Upper lobe of left lung (tissue), 6 donors: ENCODE data around the gene PLEKHA8. TPM values are rescaled to one million over a fixed set of nuclear protein-coding genes. Genes with fewer than 3 reads are reported as not detected.

Experiments
- ATAC-seq, 2 donors: fragments of 200-7000 bp; cut with Tn5 transposase; one replicate each; pipeline ENCODE4 v1.9.1; 2022; ENCODE audit warnings: mild to moderate bottlenecking in 2 of 2, moderate library complexity in 2 of 2; ENCODE audit not compliant: low FRiP score in 2 of 2
- DNase-seq, 2 donors: peaks; one replicate each; pipeline ENCODE4 v3.0.0-alpha.2; 2019 to 2020
- H3K27ac ChIP-seq, 4 donors: fragments of 200-600 bp; sonication (generic); one replicate each; pipeline ENCODE4 v1.5.1; 2016 to 2019
- H3K27me3 ChIP-seq, 4 donors: fragments of 200-600 bp; sonication (generic); one replicate each; pipeline ENCODE4 v1.5.1; 2017 to 2019
- H3K36me3 ChIP-seq, 4 donors: fragments of 200-600 bp; sonication (generic); one replicate each; pipeline ENCODE4 v1.5.1; 2016 to 2019
- H3K4me1 ChIP-seq, 4 donors: fragments of 200-600 bp; sonication (generic); one replicate each; pipeline ENCODE4 v1.5.1; 2018 to 2019
- H3K4me3 ChIP-seq, 4 donors: fragments of 200-600 bp; sonication (generic); one replicate each; pipeline ENCODE4 v1.5.1; 2017 to 2019; ENCODE audit warnings: mild to moderate bottlenecking in 2 of 4, moderate library complexity in 1 of 4
- H3K9me3 ChIP-seq, 4 donors: fragments of 200-600 bp; sonication (generic); one replicate each; pipeline ENCODE4 v1.5.1; 2018 to 2019
- EP300 ChIP-seq, 4 donors: sonication (generic); formaldehyde crosslinking; IDR thresholded peaks; one replicate each; pipeline ENCODE4 v1.5.1; 2017; ENCODE audit warnings: antibody characterized with exemption in 4 of 4, control low read depth in 2 of 4
- POLR2A ChIP-seq, 4 donors: fragments of 450-650 bp; IDR thresholded peaks; one replicate each; pipeline ENCODE4 v1.5.1; 2016 to 2017; ENCODE audit warnings: antibody characterized with exemption in 4 of 4, mild to moderate bottlenecking in 2 of 4
- POLR2AphosphoS5 ChIP-seq, 2 donors: sonication (generic); formaldehyde crosslinking; IDR thresholded peaks; one replicate each; pipeline ENCODE4 v1.5.1; 2017; ENCODE audit warnings: antibody characterized with exemption in 2 of 2
- WGBS, 2 donors: methylation state at CpG; one replicate each; pipeline ENCODE4 v1.1.5; 2017 to 2018; 5-methylcytosine and 5-hydroxymethylcytosine counted together
- total RNA-seq, 6 donors: library from RNA; depleted of rRNA in 4 of 6; stranded (reverse); fragments of >200 nt in 4 of 6; gene quantifications; one replicate each; pipeline versions ENCODE4 v1.1.0 to v1.2.1, GENCODE V29; 2016 to 2021
- TF ChIP-seq, protein P1 (sequence below), 6 experiments: fragments of 450-650 bp in 4 of 6; fragments of 200-600 bp in 2 of 6; sonication (generic) in 2 of 6; IDR thresholded peaks; one replicate each; pipeline ENCODE4 v1.5.1; 2016 to 2019; ENCODE audit warnings: antibody characterized with exemption in 6 of 6
- donor health status: DM: no; HTN: no; CAD: no; lungs with moderate emphysema.
- donor health status: DM: no; HTN: yes; CAD: no; lungs with severe emphysema.

PLEKHA8 gene
- total RNA-seq, 6 donors from 2014 or later = 5.8 to 22.0 (median 10.8) TPM

DNA sequence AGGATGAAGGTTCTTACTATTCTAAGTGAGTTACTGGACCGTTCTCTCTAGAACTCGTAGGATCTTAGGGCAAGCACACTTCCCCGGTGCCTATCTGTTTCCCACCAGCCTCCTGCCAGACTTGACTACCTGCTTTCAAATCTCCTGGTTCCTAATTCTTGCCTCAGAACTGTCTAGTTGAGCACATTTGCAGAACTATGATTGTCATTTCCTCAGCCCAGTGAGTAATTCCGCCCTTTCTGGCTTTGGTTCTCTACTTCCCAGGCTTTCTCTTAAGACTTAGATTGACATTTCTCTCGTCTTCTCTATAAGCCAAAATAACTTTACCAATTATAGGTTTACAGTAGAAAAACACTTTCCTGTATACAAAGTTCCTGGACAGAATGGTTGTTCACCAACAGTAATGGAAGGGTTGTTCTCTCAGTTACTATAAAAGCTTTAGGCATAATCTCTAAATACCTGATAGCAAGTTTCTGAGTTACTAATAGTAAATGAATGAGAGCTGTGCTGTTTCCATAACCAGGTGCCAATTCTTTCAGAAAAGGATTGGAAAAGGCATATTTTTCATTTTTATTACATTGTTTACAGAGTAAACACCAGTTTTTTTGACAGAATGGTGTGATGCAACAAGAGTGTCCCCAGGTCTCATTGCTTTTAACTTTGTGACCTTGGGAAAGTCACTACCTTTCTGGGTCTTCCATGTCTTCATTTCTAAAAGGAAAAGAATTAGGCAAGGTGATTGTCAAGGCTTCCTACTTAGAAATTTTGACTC is 41.1 kb downstream of the PLEKHA8 start:
- Histone ChIP-seq H3K36me3 (peaks cover 0 to 5% (median 1%) of the 10 kb centered on the region in 4 donors), H3K4me3 (no peak overlapping the region), H3K27me3 (no peaks in the 10 kb centered on the region), H3K4me1 (peaks cover 0 to 6% (median 0%) of the 10 kb centered on the region in 4 donors), H3K9me3 (no peaks in the 10 kb centered on the region), H3K27ac (no peak overlapping the region)
- ATAC-seq = no peak
- WGBS, 2 donors = 87 to 92% methylated on average over 5 of the region's 5 CpGs
- no peak for TF ChIP-seq POLR2AphosphoS5 (IDR thresholded peaks at IDR 0.05)
- no peak for TF ChIP-seq EP300 (IDR thresholded peaks at IDR 0.05)
- TF ChIP-seq, protein P1, sequence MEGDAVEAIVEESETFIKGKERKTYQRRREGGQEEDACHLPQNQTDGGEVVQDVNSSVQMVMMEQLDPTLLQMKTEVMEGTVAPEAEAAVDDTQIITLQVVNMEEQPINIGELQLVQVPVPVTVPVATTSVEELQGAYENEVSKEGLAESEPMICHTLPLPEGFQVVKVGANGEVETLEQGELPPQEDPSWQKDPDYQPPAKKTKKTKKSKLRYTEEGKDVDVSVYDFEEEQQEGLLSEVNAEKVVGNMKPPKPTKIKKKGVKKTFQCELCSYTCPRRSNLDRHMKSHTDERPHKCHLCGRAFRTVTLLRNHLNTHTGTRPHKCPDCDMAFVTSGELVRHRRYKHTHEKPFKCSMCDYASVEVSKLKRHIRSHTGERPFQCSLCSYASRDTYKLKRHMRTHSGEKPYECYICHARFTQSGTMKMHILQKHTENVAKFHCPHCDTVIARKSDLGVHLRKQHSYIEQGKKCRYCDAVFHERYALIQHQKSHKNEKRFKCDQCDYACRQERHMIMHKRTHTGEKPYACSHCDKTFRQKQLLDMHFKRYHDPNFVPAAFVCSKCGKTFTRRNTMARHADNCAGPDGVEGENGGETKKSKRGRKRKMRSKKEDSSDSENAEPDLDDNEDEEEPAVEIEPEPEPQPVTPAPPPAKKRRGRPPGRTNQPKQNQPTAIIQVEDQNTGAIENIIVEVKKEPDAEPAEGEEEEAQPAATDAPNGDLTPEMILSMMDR (IDR thresholded peaks at IDR 0.05) = no peak
- TF ChIP-seq POLR2A (IDR thresholded peaks at IDR 0.05) = no peak
- no peak for DNase-seq

DNA sequence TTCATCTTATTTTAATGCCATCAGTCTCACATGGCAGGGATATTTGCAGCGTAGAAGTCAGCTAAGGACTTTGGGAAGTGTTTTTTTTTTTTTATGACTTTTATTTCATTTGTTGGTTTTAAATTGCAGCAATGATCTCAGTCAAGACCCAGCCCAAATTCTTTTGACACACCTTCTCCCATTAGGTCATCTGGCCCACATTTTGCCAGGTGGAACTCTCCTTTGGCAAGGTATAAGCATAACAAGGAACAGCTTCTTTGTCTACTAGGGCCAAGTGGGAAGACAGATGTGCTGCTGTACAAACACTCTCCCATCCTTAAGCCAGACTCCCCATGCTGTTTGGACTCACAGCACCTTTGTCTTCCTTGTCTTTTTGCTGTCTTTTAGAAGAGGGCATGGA is 41.8 kb downstream of the PLEKHA8 start:
- 0% methylated on average over 1 of the region's 1 CpG for WGBS, 2 donors
- peaks cover 0 to 6% (median 0%) of the 10 kb centered on the region in 4 donors for H3K4me1 ChIP-seq
- no peaks in the 10 kb centered on the region for H3K9me3 ChIP-seq
- no peaks in the 10 kb centered on the region for H3K27me3 ChIP-seq
- peaks cover 0 to 5% (median 1%) of the 10 kb centered on the region in 4 donors for H3K36me3 ChIP-seq
- no peak for TF ChIP-seq POLR2AphosphoS5 (IDR thresholded peaks at IDR 0.05)
- no peak for DNase-seq
- H3K4me3 ChIP-seq = no peak overlapping the region
- no peak for ATAC-seq
- H3K27ac ChIP-seq = no peak overlapping the region

DNA sequence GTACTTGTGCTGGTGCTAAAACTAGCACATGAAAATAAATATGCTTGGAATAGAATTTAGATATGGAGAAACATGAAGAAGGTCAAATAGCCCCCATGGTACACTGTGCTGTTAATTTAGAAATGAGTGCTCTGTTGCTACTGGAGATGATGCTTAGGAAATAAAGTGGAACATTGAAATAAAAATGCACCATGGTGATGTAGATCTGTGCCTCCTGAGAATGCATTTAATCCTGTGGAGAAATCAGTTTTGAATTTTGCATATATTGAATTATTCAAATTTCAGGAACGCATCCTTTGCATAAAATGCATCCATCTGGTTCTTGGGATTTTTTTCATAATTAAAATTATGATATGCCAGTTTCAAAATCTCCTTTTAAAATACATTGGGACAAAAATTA is 44.5 kb downstream of the PLEKHA8 start:
- H3K36me3 ChIP-seq = peaks cover 0 to 5% (median 1%) of the 10 kb centered on the region in 4 donors
- H3K4me1 ChIP-seq = peaks cover 0 to 6% (median 0%) of the 10 kb centered on the region in 4 donors
- no peak for ATAC-seq
- H3K27me3 ChIP-seq = no peaks in the 10 kb centered on the region
- WGBS, 2 donors = 92 to 93% methylated on average over 1 of the region's 1 CpG
- no peak overlapping the region for H3K4me3 ChIP-seq
- no peaks in the 10 kb centered on the region for H3K9me3 ChIP-seq
- no peak overlapping the region for H3K27ac ChIP-seq
- TF ChIP-seq, protein P1 (IDR thresholded peaks at IDR 0.05) = no peak
- TF ChIP-seq POLR2AphosphoS5 (IDR thresholded peaks at IDR 0.05) = no peak
- no peak for TF ChIP-seq EP300 (IDR thresholded peaks at IDR 0.05)
- TF ChIP-seq POLR2A (IDR thresholded peaks at IDR 0.05) = no peak
- no peak for DNase-seq

DNA sequence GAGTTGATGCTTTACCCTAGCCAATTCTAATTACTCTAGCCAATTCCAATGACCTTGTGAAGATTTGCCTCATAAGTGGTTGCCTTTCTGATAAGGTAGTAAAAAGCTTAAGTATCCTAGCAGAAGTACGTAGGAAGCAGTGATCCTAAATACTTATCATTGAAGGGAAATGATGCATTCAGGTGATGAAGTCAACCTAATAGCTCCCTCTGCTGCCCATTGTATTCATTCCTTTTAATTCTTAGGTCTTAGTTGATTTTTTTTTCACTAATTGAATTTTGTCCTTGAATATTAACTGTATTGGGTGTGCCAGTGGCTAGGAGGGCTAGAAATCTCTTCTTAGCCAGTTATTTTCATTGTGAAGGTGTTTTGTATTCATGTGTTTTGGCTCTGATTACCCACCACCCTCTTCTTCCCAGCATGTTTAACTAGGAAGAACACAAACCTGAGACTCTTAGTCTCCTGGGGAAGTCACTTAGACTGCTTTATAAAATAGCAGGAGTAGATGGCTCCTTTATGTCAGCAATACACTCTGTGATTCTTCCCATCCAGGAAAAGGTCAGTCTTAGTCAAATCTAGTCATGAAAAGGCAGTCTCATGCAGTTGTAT is 46.3 kb downstream of the PLEKHA8 start:
- peak in 1 of 2 donors; percentile 39 for ATAC-seq
- 33 to 36% methylated on average over 1 of the region's 1 CpG for WGBS, 2 donors
- no peaks in the 10 kb centered on the region for H3K4me1 ChIP-seq
- no peak for TF ChIP-seq EP300 (IDR thresholded peaks at IDR 0.05)
- TF ChIP-seq, protein P1 (IDR thresholded peaks at IDR 0.05) = peak in 2 of 6 experiments; percentile 36 to 48
- no peak overlapping the region for H3K4me3 ChIP-seq
- no peaks in the 10 kb centered on the region for H3K27me3 ChIP-seq
- DNase-seq = no peak
- no peak overlapping the region for H3K27ac ChIP-seq
- H3K36me3 ChIP-seq = peaks cover 0 to 10% (median 5%) of the 10 kb centered on the region in 4 donors
- H3K9me3 ChIP-seq = no peaks in the 10 kb centered on the region

DNA sequence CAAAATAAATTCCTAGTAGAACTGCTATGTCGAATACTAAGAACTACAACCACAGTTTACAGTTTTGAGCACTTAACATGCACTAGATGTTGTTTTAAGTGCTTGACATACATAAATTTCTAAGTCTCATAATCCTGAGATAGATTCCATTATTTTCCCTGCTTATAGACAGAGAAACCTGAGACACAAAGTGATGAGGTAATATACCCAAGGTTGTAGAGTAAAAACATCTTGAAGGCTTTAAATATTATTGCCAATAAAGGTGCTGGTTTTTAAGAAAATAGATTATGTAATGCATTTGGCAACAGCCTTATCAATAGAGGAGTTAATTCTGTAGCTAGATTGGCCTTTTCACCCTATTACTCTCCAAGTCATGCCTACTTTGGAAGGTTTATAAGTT is 48.2 kb downstream of the PLEKHA8 start:
- DNase-seq (no peak), ATAC-seq (no peak)
- Histone ChIP-seq H3K27me3 (no peaks in the 10 kb centered on the region), H3K4me3 (no peak overlapping the region), H3K9me3 (no peaks in the 10 kb centered on the region), H3K36me3 (peaks cover 0 to 9% (median 5%) of the 10 kb centered on the region in 4 donors), H3K27ac (no peak overlapping the region), H3K4me1 (no peaks in the 10 kb centered on the region)
- TF ChIP-seq POLR2AphosphoS5 (IDR thresholded peaks at IDR 0.05) (no peak), EP300 (IDR thresholded peaks at IDR 0.05) (no peak), POLR2A (IDR thresholded peaks at IDR 0.05) (no peak)
- TF ChIP-seq, protein P1 (IDR thresholded peaks at IDR 0.05) = no peak
- WGBS, 2 donors = 80 to 91% methylated on average over 1 of the region's 1 CpG
